HCT116 (cell line): ENCODE measurements around the gene TSHZ1. TPM values are rescaled to one million over a fixed set of nuclear protein-coding genes. Genes with fewer than 3 reads are reported as not detected.

ENCODE experiments used
- ATAC-seq: fragments of 200-7000 bp; cut with Tn5 transposase; 2 replicates; pipeline ENCODE4 v1.9.1; 2020; ENCODE audit warnings: mild to moderate bottlenecking, moderate library complexity
- BruUV-seq: library from RNA; stranded (reverse); fragments of 400-500 nt; replicated peaks from 2 replicates; lab custom pipeline; 2021; lab: Mats Ljungman, UMichigan
- CTCF ChIA-PET: fragments of 300-600 bp; sonication (Branson Sonifier 250); formaldehyde crosslinking; loops from one replicate; lab custom pipeline; 2021; ENCODE audit warnings: antibody characterized with exemption; lab: Charles Lee
- POLR2A ChIA-PET: fragments of 300-600, 350-600 bp; sonication (Branson Sonifier 250); formaldehyde crosslinking; loops from one replicate; lab custom pipeline; 2021; ENCODE audit warnings: antibody characterized with exemption; lab: Charles Lee
- RAD21 ChIA-PET, 2 experiments: fragments of 300-600 bp; sonication (Branson Sonifier 250); formaldehyde crosslinking; loops; one replicate each; lab custom pipeline; 2023; ENCODE audit warnings: low total read pairs in 2 of 2; ENCODE audit not compliant: uncharacterized antibody in 2 of 2, unreplicated experiment in 2 of 2, low non-redundant PET in 1 of 2; lab: Charles Lee
- DNase-seq: peaks from one replicate; pipeline ENCODE4 v3.0.0-alpha.2; 2010; ENCODE audit warnings: low read depth, low spot score
- H2AFZ ChIP-seq: fragments of 200-600 bp; shearing (Covaris generic), sonication (generic); 2 replicates; pipeline ENCODE4 v1.6.1; 2017; ENCODE audit warnings: low read depth, mixed run types, mixed read lengths, antibody characterized with exemption, low read length; ENCODE audit not compliant: poor library complexity, severe bottlenecking
- H3K27ac ChIP-seq: 2 replicates; pipeline ENCODE4 v1.5.1; 2012; ENCODE audit warnings: low read depth, low read length
- H3K27me3 ChIP-seq: fragments of 200-600 bp; sonication (generic); 2 replicates; pipeline ENCODE4 v1.6.1; 2016; ENCODE audit warnings: mixed run types, low read length, mixed read lengths; ENCODE audit not compliant: insufficient read depth
- H3K36me3 ChIP-seq, 2 experiments: fragments of 200-500 bp in 1 of 2; fragments of 200-600 bp in 1 of 2; sonication (Bioruptor generic) in 1 of 2; sonication (generic) in 1 of 2; 2 replicates each; pipeline versions ENCODE4 v1.5.1 to v1.6.1; 2014 to 2016; ENCODE audit warnings: low read length in 2 of 2, inconsistent platforms in 1 of 2, mixed read lengths in 1 of 2, mixed run types in 1 of 2; ENCODE audit not compliant: insufficient read depth in 2 of 2, control insufficient read depth in 1 of 2
- H3K4me1 ChIP-seq, 2 experiments: fragments of 200-600 bp in 1 of 2; sonication (generic) in 1 of 2; 2 replicates each; pipeline versions ENCODE4 v1.5.1 to v1.6.1; 2012 to 2017; ENCODE audit warnings: low read length in 2 of 2, inconsistent platforms in 1 of 2, mild to moderate bottlenecking in 1 of 2, mixed read lengths in 1 of 2, mixed run types in 1 of 2, moderate library complexity in 1 of 2; ENCODE audit not compliant: insufficient read depth in 2 of 2, control insufficient read depth in 1 of 2
- H3K4me2 ChIP-seq: fragments of 200-600 bp; sonication (generic); 2 replicates; pipeline ENCODE4 v1.6.1; 2017; ENCODE audit warnings: mixed run types, low read length, mixed read lengths
- H3K4me3 ChIP-seq, 2 experiments: fragments of 200-600 bp in 1 of 2; sonication (generic) in 1 of 2; replicated peaks in 1 of 2; 2 replicates each; pipeline ENCODE4 v1.5.1; 2011 to 2016; ENCODE audit warnings: low read length in 2 of 2, control low read depth in 1 of 2, low read depth in 1 of 2, mild to moderate bottlenecking in 1 of 2, mixed read lengths in 1 of 2, mixed run types in 1 of 2
- H3K79me2 ChIP-seq: fragments of 200-600 bp; sonication (generic); 2 replicates; pipeline ENCODE4 v1.6.1; 2017; ENCODE audit warnings: mild to moderate bottlenecking, mixed run types, low read length, moderate library complexity, mixed read lengths; ENCODE audit not compliant: insufficient read depth
- H3K9ac ChIP-seq: fragments of 200-600 bp; sonication (generic); 2 replicates; pipeline ENCODE4 v1.6.1; 2016; ENCODE audit warnings: low read length, mixed read lengths
- H3K9me2 ChIP-seq: fragments of 200-600 bp; sonication (generic), shearing (Covaris generic); 2 replicates; pipeline ENCODE4 v1.6.1; 2017; ENCODE audit warnings: mixed run types, mild to moderate bottlenecking, moderate library complexity; ENCODE audit not compliant: insufficient read depth
- H3K9me3 ChIP-seq, 2 experiments: fragments of 200-500 bp in 1 of 2; fragments of 200-600 bp in 1 of 2; sonication (Bioruptor generic) in 1 of 2; sonication (generic) in 1 of 2; 2 replicates each; pipeline ENCODE4 v1.6.1; 2014 to 2017; ENCODE audit warnings: low read length in 2 of 2, mixed read lengths in 2 of 2, inconsistent platforms in 1 of 2, low read depth in 1 of 2, mild to moderate bottlenecking in 1 of 2, mixed run types in 1 of 2, moderate library complexity in 1 of 2; ENCODE audit not compliant: control insufficient read depth in 1 of 2, insufficient read depth in 1 of 2
- H4K20me1 ChIP-seq: fragments of 200-600 bp; sonication (generic), shearing (Covaris generic); 2 replicates; pipeline ENCODE4 v1.6.1; 2017; ENCODE audit warnings: mixed run types, mild to moderate bottlenecking, moderate library complexity; ENCODE audit not compliant: insufficient read depth
- JUND ChIP-seq: IDR thresholded peaks from 2 replicates; pipeline ENCODE4 v1.6.1; 2012
- POLR2AphosphoS5 ChIP-seq: IDR thresholded peaks from 2 replicates; pipeline ENCODE4 v1.6.1; 2011; ENCODE audit warnings: mild to moderate bottlenecking, low read depth, low read length, moderate library complexity
- RAD21 ChIP-seq: IDR thresholded peaks from 2 replicates; pipeline ENCODE4 v1.6.1; 2012; ENCODE audit warnings: low read depth, mild to moderate bottlenecking
- SIN3A ChIP-seq: IDR thresholded peaks from 2 replicates; pipeline ENCODE4 v1.6.1; 2012; ENCODE audit warnings: low read depth
- SP1 ChIP-seq: IDR thresholded peaks from 2 replicates; pipeline ENCODE4 v1.6.1; 2012; ENCODE audit warnings: low read depth
- ZFX ChIP-seq: fragments of 450-650 bp; IDR thresholded peaks from 2 replicates; pipeline ENCODE4 v1.6.1; 2017
- intact Hi-C: fragments of 100-400 bp; cut with micrococcal nuclease; formaldehyde crosslinking; loops from 2 replicates; pipeline ENCODE4 v1.10.0; 2022
- total RNA-seq: library from RNA; stranded (reverse); gene quantifications from one replicate; pipeline ENCODE4 v1.2.1, GENCODE V29; 2021; ENCODE audit not compliant: unreplicated experiment
- TF ChIP-seq, protein P1 (sequence below): IDR thresholded peaks from 2 replicates; pipeline ENCODE4 v1.6.1; 2011; ENCODE audit warnings: mild to moderate bottlenecking, low read length, moderate library complexity; ENCODE audit not compliant: insufficient replicate concordance; ENCODE audit errors: extremely low read depth
- TF ChIP-seq, protein P2 (sequence below): IDR thresholded peaks from 2 replicates; pipeline ENCODE4 v1.6.1; 2012

Gene TSHZ1
- total RNA-seq, 1 experiment from 2014 or later = 5.7 TPM

DNA sequence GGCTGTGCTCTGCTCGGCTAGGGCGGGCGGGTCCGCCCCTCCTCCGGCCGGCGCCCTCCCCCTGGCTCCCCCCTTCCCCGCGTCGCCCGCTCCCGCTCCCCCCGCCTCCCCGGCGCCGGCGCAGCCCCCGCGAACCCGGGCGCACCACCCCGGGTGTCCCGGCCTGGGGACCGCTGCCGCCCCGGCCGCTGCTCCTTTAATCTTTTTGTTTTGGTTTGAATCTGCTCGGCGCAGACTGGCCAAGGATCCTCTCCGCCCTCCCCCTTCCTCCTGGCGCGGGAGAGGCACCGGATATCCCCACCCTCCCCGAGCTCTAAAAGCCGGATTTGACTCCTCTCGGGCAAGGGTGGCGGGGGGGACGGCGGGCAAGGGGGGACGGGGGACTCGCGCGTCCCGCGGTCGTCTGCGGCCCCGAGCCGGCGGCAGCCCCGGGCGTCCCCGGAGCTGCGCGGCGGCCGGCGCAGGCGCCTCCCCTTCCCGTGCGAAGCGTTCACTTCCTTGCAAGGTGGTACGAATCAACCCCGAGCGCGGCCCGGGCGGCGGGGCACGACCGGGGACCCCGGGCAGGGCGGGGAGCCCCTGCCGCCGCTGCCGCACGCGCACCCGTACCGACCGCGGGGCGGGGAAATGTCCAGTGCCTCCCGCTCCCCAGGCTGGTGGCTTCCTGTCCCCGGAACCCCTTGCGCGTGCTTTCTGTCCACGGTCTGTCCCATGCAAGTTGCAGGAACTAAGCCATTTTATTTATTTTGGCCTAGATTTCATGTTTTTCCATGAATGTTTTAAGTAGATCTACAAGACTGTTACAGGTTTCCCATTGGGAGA lies 1.3 kb upstream of the TSHZ1 start, which contains the start of gene PTGR3 (continued):
- TF ChIP-seq, protein P1, sequence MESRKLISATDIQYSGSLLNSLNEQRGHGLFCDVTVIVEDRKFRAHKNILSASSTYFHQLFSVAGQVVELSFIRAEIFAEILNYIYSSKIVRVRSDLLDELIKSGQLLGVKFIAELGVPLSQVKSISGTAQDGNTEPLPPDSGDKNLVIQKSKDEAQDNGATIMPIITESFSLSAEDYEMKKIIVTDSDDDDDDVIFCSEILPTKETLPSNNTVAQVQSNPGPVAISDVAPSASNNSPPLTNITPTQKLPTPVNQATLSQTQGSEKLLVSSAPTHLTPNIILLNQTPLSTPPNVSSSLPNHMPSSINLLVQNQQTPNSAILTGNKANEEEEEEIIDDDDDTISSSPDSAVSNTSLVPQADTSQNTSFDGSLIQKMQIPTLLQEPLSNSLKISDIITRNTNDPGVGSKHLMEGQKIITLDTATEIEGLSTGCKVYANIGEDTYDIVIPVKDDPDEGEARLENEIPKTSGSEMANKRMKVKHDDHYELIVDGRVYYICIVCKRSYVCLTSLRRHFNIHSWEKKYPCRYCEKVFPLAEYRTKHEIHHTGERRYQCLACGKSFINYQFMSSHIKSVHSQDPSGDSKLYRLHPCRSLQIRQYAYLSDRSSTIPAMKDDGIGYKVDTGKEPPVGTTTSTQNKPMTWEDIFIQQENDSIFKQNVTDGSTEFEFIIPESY = no peak
- no peak for TF ChIP-seq JUND

DNA sequence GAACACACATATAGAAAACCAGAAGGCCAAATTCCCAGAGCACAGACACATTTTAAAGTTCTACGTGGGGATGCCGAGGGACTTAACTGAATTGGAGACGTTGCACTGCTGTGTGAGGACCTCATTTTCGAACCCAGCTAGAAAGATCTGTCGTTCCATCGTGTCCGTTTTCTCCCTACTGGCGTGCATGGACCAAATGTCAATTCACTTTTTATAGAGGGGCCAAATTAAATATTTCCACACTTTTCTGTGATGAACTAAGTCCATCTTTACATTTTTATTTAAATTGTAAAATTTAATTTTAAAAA lies 692 bp upstream of the TSHZ1 start:
- Histone ChIP-seq H3K27ac (peak overlapping the region; percentile 96), H2AFZ (peak overlapping the region; percentile 47), H3K4me3 (peak overlapping the region; percentile 75 to 93), H3K9ac (peak overlapping the region; percentile 89), H3K4me1 (peaks cover 24 to 33% of the 10 kb centered on the region in 2 experiments), H3K27me3 (no peaks in the 10 kb centered on the region), H4K20me1 (no peaks in the 10 kb centered on the region), H3K9me2 (no peaks in the 10 kb centered on the region), H3K36me3 (no peaks in the 10 kb centered on the region), H3K4me2 (peak overlapping the region; percentile 97), H3K79me2 (peaks cover 35% of the 10 kb centered on the region), H3K9me3 (no peaks in the 10 kb centered on the region)
- ATAC-seq (no peak), DNase-seq (no peak)
- RAD21 ChIA-PET = interaction anchor here in 1 of 2 experiments (1.4 kb wide), 1 partner anchor 269 kb away, joined by 3 read pairs; no protein-coding TSS in a partner anchor
- intact Hi-C loops = loop anchor here (1.0 to 5.0 kb wide), 2 partner anchors 197 to 269 kb away; no protein-coding TSS in a partner anchor
- no TSS peak for BruUV-seq
- POLR2A ChIA-PET = no interaction called here
- TF ChIP-seq, protein P2, sequence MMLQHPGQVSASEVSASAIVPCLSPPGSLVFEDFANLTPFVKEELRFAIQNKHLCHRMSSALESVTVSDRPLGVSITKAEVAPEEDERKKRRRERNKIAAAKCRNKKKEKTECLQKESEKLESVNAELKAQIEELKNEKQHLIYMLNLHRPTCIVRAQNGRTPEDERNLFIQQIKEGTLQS = no peak
- no peak for TF ChIP-seq JUND
- TF ChIP-seq ZFX = no peak
- no peak; the same call in 1 of the 2 replicates for TF ChIP-seq SP1
- TF ChIP-seq, protein P1 = no peak
- no peak for TF ChIP-seq POLR2AphosphoS5
- TF ChIP-seq RAD21 = no peak
- TF ChIP-seq SIN3A = peak; percentile 35; the same call in 1 of the 2 replicates
- CTCF ChIA-PET = interaction anchor here (1.8 kb wide), 1 partner anchor 269 kb away, joined by 4 read pairs; no protein-coding TSS in a partner anchor
